Upper lobe of left lung (tissue), 4 donors: ENCODE data around the gene C3AR1.

Experiments used
- EP300 ChIP-seq, 4 donors: sonication (generic); formaldehyde crosslinking; IDR thresholded peaks; one replicate each; pipeline ENCODE4 v1.5.1; 2017; ENCODE audit warnings: antibody characterized with exemption in 4 of 4, control low read depth in 2 of 4
- POLR2AphosphoS5 ChIP-seq, 2 donors: sonication (generic); formaldehyde crosslinking; IDR thresholded peaks; one replicate each; pipeline ENCODE4 v1.5.1; 2017; ENCODE audit warnings: antibody characterized with exemption in 2 of 2
- TF ChIP-seq, protein P1 (sequence below), 6 experiments: fragments of 450-650 bp in 4 of 6; fragments of 200-600 bp in 2 of 6; sonication (generic) in 2 of 6; IDR thresholded peaks; one replicate each; pipeline ENCODE4 v1.5.1; 2016 to 2019; ENCODE audit warnings: antibody characterized with exemption in 6 of 6

DNA sequence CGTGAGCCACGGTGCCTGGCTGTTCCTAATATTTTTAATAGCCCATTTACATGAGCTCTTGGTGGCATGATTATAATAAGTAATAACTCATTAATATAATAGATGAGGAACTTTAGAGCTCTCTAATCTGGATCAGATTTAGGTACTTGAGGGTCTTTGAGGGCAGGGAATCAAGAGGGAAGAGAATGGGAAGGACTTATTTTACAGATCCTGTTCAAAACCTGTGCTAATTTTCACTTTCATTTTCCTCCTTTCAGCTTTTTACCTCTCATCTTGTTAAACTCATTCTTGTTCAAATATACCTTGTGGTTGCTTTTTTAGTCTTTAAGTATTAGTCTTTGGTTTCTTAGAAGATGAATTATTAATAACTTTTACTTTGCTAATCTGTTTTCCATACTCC lies 21.5 kb upstream of the C3AR1 start:
- TF ChIP-seq, protein P1, sequence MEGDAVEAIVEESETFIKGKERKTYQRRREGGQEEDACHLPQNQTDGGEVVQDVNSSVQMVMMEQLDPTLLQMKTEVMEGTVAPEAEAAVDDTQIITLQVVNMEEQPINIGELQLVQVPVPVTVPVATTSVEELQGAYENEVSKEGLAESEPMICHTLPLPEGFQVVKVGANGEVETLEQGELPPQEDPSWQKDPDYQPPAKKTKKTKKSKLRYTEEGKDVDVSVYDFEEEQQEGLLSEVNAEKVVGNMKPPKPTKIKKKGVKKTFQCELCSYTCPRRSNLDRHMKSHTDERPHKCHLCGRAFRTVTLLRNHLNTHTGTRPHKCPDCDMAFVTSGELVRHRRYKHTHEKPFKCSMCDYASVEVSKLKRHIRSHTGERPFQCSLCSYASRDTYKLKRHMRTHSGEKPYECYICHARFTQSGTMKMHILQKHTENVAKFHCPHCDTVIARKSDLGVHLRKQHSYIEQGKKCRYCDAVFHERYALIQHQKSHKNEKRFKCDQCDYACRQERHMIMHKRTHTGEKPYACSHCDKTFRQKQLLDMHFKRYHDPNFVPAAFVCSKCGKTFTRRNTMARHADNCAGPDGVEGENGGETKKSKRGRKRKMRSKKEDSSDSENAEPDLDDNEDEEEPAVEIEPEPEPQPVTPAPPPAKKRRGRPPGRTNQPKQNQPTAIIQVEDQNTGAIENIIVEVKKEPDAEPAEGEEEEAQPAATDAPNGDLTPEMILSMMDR (IDR thresholded peaks at IDR 0.05), result no peak
- TF ChIP-seq POLR2AphosphoS5 (IDR thresholded peaks at IDR 0.05) (no peak), EP300 (IDR thresholded peaks at IDR 0.05) (no peak)
